ENCODE measurements around the gene CAV2.

GRCh38 chr7:116499168-116500077 lies at the start of gene CAV2:
- TF ChIP-seq CTCF (conservative IDR thresholded peaks at IDR 0.05; ENCODE audit: low read length): no peak
- TF ChIP-seq EZH2phosphoT487 (IDR thresholded peaks at IDR 0.05; ENCODE audit: borderline replicate concordance, low read depth, low read length): no peak
